GM23338 (cell line): Measurements from ENCODE around the gene CDC42BPA. TPM values are rescaled to one million over a fixed set of nuclear protein-coding genes. Genes with fewer than 3 reads are reported as not detected.

ENCODE experiments used
- ATAC-seq: fragments of 200-7000 bp; cut with Tn5 transposase; 3 replicates; pipeline ENCODE4 v1.9.1; 2020
- DNase-seq: peaks from one replicate; pipeline ENCODE4 v3.0.0-alpha.2; 2015; ENCODE audit warnings: low spot score
- H2AFZ ChIP-seq: fragments of 200-600 bp; sonication (generic); 2 replicates; pipeline ENCODE4 v1.8.0; 2016; ENCODE audit warnings: antibody characterized with exemption, mild to moderate bottlenecking, moderate library complexity
- H3F3A ChIP-seq: fragments of 200-600 bp; sonication (generic); replicated peaks from 2 replicates; pipeline ENCODE4 v1.8.0; 2017; ENCODE audit warnings: antibody characterized with exemption, mixed run types, low read depth
- H3K27ac ChIP-seq: fragments of 200-600 bp; sonication (generic); 2 replicates; pipeline ENCODE4 v1.6.1; 2016; ENCODE audit warnings: low read depth
- H3K27me3 ChIP-seq: fragments of 200-600 bp; sonication (generic); 2 replicates; pipeline ENCODE4 v1.8.0; 2016; ENCODE audit warnings: mild to moderate bottlenecking, mixed run types, moderate library complexity; ENCODE audit not compliant: insufficient read depth
- H3K36me3 ChIP-seq: fragments of 200-600 bp; sonication (generic); 2 replicates; pipeline ENCODE4 v1.8.0; 2016; ENCODE audit warnings: mild to moderate bottlenecking; ENCODE audit not compliant: insufficient read depth
- H3K4me1 ChIP-seq: fragments of 200-600 bp; sonication (generic); 2 replicates; pipeline ENCODE4 v1.8.0; 2016; ENCODE audit warnings: mild to moderate bottlenecking, moderate library complexity; ENCODE audit not compliant: insufficient read depth
- H3K4me2 ChIP-seq: fragments of 200-600 bp; sonication (generic); 2 replicates; pipeline ENCODE4 v1.7.1; 2017; ENCODE audit warnings: mixed run types
- H3K4me3 ChIP-seq: fragments of 200-600 bp; sonication (generic); 2 replicates; pipeline ENCODE4 v1.6.1; 2016; ENCODE audit warnings: mixed run types
- H3K79me2 ChIP-seq: fragments of 200-600 bp; sonication (generic); replicated peaks from 2 replicates; pipeline ENCODE4 v1.8.0; 2017; ENCODE audit warnings: mild to moderate bottlenecking; ENCODE audit not compliant: insufficient read depth
- H3K9me2 ChIP-seq: fragments of 200-600 bp; sonication (generic); 2 replicates; pipeline ENCODE4 v1.8.0; 2017; ENCODE audit not compliant: insufficient read depth
- H4K20me1 ChIP-seq: fragments of 200-600 bp; sonication (generic); replicated peaks from 2 replicates; pipeline ENCODE4 v1.8.0; 2017; ENCODE audit warnings: mild to moderate bottlenecking; ENCODE audit not compliant: insufficient read depth
- H3K27ac Mint-ChIP-seq: 2 replicates; pipeline ENCODE4 v1.8.0; 2020; ENCODE audit warnings: inconsistent platforms, mild to moderate bottlenecking, moderate library complexity, mixed read lengths
- H3K27me3 Mint-ChIP-seq: 3 replicates; pipeline ENCODE4 v1.8.0; 2022; ENCODE audit warnings: low read depth, mild to moderate bottlenecking, moderate library complexity, mixed read lengths, inconsistent platforms; ENCODE audit not compliant: insufficient read depth, poor library complexity
- H3K36me3 Mint-ChIP-seq: 3 replicates; pipeline ENCODE4 v1.8.0; 2021; ENCODE audit warnings: low read depth, mild to moderate bottlenecking, inconsistent platforms, moderate library complexity, mixed read lengths
- H3K4me1 Mint-ChIP-seq: 3 replicates; pipeline ENCODE4 v1.8.0; 2020; ENCODE audit warnings: mild to moderate bottlenecking, inconsistent platforms, mixed read lengths
- H3K4me3 Mint-ChIP-seq: 3 replicates; pipeline ENCODE4 v1.8.0; 2021; ENCODE audit warnings: moderate library complexity, mild to moderate bottlenecking, inconsistent platforms, mixed read lengths
- H3K9me3 Mint-ChIP-seq: 3 replicates; pipeline ENCODE4 v1.8.0; 2020; ENCODE audit warnings: moderate library complexity, mild to moderate bottlenecking, inconsistent platforms, mixed read lengths
- CREB1 ChIP-seq: fragments of 250-450 bp; sonication (Bioruptor Pico); IDR thresholded peaks from 2 replicates; pipeline ENCODE4 v1.5.0; 2020; ENCODE audit warnings: low read depth, mild to moderate bottlenecking, moderate library complexity
- EZH2 ChIP-seq: fragments of 200-600 bp; sonication (generic); IDR thresholded peaks from one replicate; pipeline ENCODE4 v1.8.0; 2017; ENCODE audit warnings: antibody characterized with exemption, mild to moderate bottlenecking, low read depth; ENCODE audit not compliant: unreplicated experiment
- EZH2phosphoT487 ChIP-seq: fragments of 200-600 bp; sonication (generic); IDR thresholded peaks from one replicate; pipeline ENCODE4 v1.8.1; 2018; ENCODE audit warnings: antibody characterized with exemption; ENCODE audit not compliant: unreplicated experiment
- JUNB ChIP-seq: IDR thresholded peaks from one replicate; pipeline ENCODE4 v1.6.1; 2016; ENCODE audit warnings: antibody characterized with exemption; ENCODE audit not compliant: unreplicated experiment
- NANOG ChIP-seq: IDR thresholded peaks from 2 replicates; pipeline ENCODE4 v1.6.1; 2016; ENCODE audit warnings: antibody characterized with exemption, borderline replicate concordance
- POLR2AphosphoS5 ChIP-seq: IDR thresholded peaks from 2 replicates; pipeline ENCODE4 v1.6.1; 2016; ENCODE audit warnings: antibody characterized with exemption, low read depth
- STAT1 ChIP-seq: IDR thresholded peaks from one replicate; pipeline ENCODE4 v1.6.1; 2016; ENCODE audit warnings: antibody characterized with exemption; ENCODE audit not compliant: unreplicated experiment
- ZNF114 ChIP-seq: fragments of 250-450 bp; sonication (Bioruptor Pico); IDR thresholded peaks from 2 replicates; pipeline ENCODE4 v1.5.0; 2020; ENCODE audit warnings: mild to moderate bottlenecking, moderate library complexity
- ZNF331 ChIP-seq: fragments of 250-450 bp; sonication (Bioruptor Pico); IDR thresholded peaks from 2 replicates; pipeline ENCODE4 v1.5.0; 2020; ENCODE audit warnings: low read depth, mild to moderate bottlenecking, moderate library complexity
- polyA plus RNA-seq: library from polyadenylated mRNA; unstranded; fragments of >200 nt; fragmentation: Nextera tagmentation; extraction: Ambion mirVana; gene quantifications from 2 replicates; pipeline ENCODE4 v1.2.1, GENCODE V29; 2016
- total RNA-seq: library from RNA; depleted of rRNA; stranded (reverse); fragments of >200 nt; shearing (Covaris generic); gene quantifications from 2 replicates; pipeline ENCODE4 v1.2.3, GENCODE V29; 2014
- TF ChIP-seq, protein P1 (sequence below): IDR thresholded peaks from 2 replicates; pipeline ENCODE4 v1.6.1; 2016; ENCODE audit warnings: antibody characterized with exemption
- TF ChIP-seq, protein P2 (sequence below), 2 experiments: fragments of 200-600 bp in 1 of 2; sonication (generic) in 1 of 2; conservative IDR thresholded peaks; 2 replicates each; pipeline versions ENCODE4 v1.5.1 to v1.6.1; 2016 to 2017; ENCODE audit warnings: antibody characterized with exemption in 2 of 2, low read depth in 2 of 2, mild to moderate bottlenecking in 2 of 2, moderate library complexity in 1 of 2
- TF ChIP-seq, protein P3 (sequence below): IDR thresholded peaks from one replicate; pipeline ENCODE4 v1.6.1; 2018; ENCODE audit warnings: antibody characterized with exemption; ENCODE audit not compliant: unreplicated experiment
- TF ChIP-seq, protein P4 (sequence below): fragments of 250-450 bp; sonication (Bioruptor Pico); IDR thresholded peaks from 2 replicates; pipeline ENCODE4 v1.5.0; 2020; ENCODE audit warnings: mild to moderate bottlenecking, moderate library complexity

CDC42BPA gene
- total and polyA plus RNA-seq, 2 experiments from 2014 or later: 17.7 to 40.1 TPM

DNA sequence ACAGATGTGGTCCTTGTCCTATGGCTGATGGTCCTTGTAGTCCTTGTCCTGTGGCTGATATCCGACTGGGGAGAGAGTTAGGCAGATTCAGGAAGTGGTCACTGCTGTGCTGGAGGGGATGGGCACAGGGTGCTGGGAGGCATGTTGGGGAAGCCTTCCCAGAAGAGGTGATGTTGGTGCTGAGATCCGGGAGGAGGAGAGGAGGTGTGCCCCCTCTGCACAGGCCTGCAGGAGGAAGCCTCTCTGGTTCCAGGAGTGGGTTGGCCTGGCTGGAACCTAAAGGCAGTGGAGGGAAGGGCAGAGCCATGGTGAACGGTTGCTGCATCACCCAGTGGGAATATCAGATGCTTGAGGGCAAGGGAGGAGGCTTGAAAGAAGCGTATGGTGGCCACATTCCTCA, 363.5 kb downstream of the CDC42BPA start:
- Mint-ChIP-seq H3K4me3 (no peak overlapping the region), H3K36me3 (peaks cover 46% of the 10 kb centered on the region)
- ATAC-seq: no peak

More for the DNA sequence above, 363.5 kb downstream of the CDC42BPA start:
- Histone ChIP-seq H3F3A (no peaks in the 10 kb centered on the region), H3K4me3 (no peak overlapping the region), H4K20me1 (no peaks in the 10 kb centered on the region; the same call in 1 of the 2 replicates), H3K4me2 (no peak overlapping the region), H3K9me2 (no peaks in the 10 kb centered on the region), H3K79me2 (peaks cover 51% of the 10 kb centered on the region), H3K27ac (no peak overlapping the region), H3K36me3 (no peaks in the 10 kb centered on the region), H3K27me3 (no peaks in the 10 kb centered on the region), H3K4me1 (no peaks in the 10 kb centered on the region), H2AFZ (no peak overlapping the region)
- Mint-ChIP-seq H3K9me3 (peaks cover 41% of the 10 kb centered on the region), H3K27me3 (peaks cover 11% of the 10 kb centered on the region), H3K27ac (no peak overlapping the region), H3K4me1 (peaks cover 16% of the 10 kb centered on the region)
- TF ChIP-seq, protein P1, sequence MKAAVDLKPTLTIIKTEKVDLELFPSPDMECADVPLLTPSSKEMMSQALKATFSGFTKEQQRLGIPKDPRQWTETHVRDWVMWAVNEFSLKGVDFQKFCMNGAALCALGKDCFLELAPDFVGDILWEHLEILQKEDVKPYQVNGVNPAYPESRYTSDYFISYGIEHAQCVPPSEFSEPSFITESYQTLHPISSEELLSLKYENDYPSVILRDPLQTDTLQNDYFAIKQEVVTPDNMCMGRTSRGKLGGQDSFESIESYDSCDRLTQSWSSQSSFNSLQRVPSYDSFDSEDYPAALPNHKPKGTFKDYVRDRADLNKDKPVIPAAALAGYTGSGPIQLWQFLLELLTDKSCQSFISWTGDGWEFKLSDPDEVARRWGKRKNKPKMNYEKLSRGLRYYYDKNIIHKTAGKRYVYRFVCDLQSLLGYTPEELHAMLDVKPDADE: no peak
- TF ChIP-seq CREB1: no peak
- no peak for TF ChIP-seq STAT1
- no peak for TF ChIP-seq EZH2phosphoT487
- TF ChIP-seq EZH2: no peak
- TF ChIP-seq, protein P2, sequence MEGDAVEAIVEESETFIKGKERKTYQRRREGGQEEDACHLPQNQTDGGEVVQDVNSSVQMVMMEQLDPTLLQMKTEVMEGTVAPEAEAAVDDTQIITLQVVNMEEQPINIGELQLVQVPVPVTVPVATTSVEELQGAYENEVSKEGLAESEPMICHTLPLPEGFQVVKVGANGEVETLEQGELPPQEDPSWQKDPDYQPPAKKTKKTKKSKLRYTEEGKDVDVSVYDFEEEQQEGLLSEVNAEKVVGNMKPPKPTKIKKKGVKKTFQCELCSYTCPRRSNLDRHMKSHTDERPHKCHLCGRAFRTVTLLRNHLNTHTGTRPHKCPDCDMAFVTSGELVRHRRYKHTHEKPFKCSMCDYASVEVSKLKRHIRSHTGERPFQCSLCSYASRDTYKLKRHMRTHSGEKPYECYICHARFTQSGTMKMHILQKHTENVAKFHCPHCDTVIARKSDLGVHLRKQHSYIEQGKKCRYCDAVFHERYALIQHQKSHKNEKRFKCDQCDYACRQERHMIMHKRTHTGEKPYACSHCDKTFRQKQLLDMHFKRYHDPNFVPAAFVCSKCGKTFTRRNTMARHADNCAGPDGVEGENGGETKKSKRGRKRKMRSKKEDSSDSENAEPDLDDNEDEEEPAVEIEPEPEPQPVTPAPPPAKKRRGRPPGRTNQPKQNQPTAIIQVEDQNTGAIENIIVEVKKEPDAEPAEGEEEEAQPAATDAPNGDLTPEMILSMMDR (conservative IDR thresholded peaks at IDR 0.05; ENCODE audit: low read depth in 2 of 2): no peak
- TF ChIP-seq ZNF331 (CRISPR knock-in tag): no peak
- TF ChIP-seq NANOG: no peak
- TF ChIP-seq JUNB: no peak
- no peak for TF ChIP-seq ZNF114 (CRISPR knock-in tag)
- TF ChIP-seq POLR2AphosphoS5: no peak
- TF ChIP-seq, protein P3, sequence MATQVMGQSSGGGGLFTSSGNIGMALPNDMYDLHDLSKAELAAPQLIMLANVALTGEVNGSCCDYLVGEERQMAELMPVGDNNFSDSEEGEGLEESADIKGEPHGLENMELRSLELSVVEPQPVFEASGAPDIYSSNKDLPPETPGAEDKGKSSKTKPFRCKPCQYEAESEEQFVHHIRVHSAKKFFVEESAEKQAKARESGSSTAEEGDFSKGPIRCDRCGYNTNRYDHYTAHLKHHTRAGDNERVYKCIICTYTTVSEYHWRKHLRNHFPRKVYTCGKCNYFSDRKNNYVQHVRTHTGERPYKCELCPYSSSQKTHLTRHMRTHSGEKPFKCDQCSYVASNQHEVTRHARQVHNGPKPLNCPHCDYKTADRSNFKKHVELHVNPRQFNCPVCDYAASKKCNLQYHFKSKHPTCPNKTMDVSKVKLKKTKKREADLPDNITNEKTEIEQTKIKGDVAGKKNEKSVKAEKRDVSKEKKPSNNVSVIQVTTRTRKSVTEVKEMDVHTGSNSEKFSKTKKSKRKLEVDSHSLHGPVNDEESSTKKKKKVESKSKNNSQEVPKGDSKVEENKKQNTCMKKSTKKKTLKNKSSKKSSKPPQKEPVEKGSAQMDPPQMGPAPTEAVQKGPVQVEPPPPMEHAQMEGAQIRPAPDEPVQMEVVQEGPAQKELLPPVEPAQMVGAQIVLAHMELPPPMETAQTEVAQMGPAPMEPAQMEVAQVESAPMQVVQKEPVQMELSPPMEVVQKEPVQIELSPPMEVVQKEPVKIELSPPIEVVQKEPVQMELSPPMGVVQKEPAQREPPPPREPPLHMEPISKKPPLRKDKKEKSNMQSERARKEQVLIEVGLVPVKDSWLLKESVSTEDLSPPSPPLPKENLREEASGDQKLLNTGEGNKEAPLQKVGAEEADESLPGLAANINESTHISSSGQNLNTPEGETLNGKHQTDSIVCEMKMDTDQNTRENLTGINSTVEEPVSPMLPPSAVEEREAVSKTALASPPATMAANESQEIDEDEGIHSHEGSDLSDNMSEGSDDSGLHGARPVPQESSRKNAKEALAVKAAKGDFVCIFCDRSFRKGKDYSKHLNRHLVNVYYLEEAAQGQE: no peak
- TF ChIP-seq, protein P4, sequence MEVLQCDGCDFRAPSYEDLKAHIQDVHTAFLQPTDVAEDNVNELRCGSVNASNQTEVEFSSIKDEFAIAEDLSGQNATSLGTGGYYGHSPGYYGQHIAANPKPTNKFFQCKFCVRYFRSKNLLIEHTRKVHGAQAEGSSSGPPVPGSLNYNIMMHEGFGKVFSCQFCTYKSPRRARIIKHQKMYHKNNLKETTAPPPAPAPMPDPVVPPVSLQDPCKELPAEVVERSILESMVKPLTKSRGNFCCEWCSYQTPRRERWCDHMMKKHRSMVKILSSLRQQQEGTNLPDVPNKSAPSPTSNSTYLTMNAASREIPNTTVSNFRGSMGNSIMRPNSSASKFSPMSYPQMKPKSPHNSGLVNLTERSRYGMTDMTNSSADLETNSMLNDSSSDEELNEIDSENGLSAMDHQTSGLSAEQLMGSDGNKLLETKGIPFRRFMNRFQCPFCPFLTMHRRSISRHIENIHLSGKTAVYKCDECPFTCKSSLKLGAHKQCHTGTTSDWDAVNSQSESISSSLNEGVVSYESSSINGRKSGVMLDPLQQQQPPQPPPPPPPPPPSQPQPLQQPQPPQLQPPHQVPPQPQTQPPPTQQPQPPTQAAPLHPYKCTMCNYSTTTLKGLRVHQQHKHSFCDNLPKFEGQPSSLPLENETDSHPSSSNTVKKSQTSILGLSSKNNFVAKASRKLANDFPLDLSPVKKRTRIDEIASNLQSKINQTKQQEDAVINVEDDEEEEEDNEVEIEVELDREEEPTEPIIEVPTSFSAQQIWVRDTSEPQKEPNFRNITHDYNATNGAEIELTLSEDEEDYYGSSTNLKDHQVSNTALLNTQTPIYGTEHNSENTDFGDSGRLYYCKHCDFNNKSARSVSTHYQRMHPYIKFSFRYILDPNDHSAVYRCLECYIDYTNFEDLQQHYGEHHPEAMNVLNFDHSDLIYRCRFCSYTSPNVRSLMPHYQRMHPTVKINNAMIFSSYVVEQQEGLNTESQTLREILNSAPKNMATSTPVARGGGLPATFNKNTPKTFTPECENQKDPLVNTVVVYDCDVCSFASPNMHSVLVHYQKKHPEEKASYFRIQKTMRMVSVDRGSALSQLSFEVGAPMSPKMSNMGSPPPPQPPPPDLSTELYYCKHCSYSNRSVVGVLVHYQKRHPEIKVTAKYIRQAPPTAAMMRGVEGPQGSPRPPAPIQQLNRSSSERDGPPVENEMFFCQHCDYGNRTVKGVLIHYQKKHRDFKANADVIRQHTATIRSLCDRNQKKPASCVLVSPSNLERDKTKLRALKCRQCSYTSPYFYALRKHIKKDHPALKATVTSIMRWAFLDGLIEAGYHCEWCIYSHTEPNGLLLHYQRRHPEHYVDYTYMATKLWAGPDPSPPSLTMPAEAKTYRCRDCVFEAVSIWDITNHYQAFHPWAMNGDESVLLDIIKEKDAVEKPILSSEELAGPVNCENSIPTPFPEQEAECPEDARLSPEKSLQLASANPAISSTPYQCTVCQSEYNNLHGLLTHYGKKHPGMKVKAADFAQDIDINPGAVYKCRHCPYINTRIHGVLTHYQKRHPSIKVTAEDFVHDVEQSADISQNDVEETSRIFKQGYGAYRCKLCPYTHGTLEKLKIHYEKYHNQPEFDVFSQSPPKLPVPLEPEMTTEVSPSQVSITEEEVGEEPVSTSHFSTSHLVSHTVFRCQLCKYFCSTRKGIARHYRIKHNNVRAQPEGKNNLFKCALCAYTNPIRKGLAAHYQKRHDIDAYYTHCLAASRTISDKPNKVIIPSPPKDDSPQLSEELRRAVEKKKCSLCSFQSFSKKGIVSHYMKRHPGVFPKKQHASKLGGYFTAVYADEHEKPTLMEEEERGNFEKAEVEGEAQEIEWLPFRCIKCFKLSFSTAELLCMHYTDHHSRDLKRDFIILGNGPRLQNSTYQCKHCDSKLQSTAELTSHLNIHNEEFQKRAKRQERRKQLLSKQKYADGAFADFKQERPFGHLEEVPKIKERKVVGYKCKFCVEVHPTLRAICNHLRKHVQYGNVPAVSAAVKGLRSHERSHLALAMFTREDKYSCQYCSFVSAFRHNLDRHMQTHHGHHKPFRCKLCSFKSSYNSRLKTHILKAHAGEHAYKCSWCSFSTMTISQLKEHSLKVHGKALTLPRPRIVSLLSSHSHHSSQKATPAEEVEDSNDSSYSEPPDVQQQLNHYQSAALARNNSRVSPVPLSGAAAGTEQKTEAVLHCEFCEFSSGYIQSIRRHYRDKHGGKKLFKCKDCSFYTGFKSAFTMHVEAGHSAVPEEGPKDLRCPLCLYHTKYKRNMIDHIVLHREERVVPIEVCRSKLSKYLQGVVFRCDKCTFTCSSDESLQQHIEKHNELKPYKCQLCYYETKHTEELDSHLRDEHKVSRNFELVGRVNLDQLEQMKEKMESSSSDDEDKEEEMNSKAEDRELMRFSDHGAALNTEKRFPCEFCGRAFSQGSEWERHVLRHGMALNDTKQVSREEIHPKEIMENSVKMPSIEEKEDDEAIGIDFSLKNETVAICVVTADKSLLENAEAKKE (CRISPR knock-in tag): no peak
- no peak for DNase-seq
